Panc1 (cell line): ENCODE results near the gene DAZAP2. TPM values are rescaled to one million over a fixed set of nuclear protein-coding genes. Genes with fewer than 3 reads are reported as not detected.
A peak's percentile ranks its signal among the peaks of the same experiment; 100 is the strongest.

Experiments used
- ATAC-seq: fragments of 200-7000 bp; cut with Tn5 transposase; 2 replicates; pipeline ENCODE4 v1.9.1; 2020; ENCODE audit warnings: mild to moderate bottlenecking, moderate library complexity
- BruUV-seq: library from RNA; stranded (reverse); fragments of 400-500 nt; replicated peaks from 2 replicates; lab custom pipeline; 2021; lab: Mats Ljungman, UMichigan
- CTCF ChIA-PET: fragments of 300-600 bp; sonication (Branson Sonifier 250); formaldehyde crosslinking; loops from one replicate; lab custom pipeline; 2022; ENCODE audit warnings: antibody characterized with exemption; lab: Charles Lee
- POLR2A ChIA-PET: fragments of 300-600 bp; sonication (Branson Sonifier 250); formaldehyde crosslinking; loops from one replicate; lab custom pipeline; 2022; ENCODE audit warnings: antibody characterized with exemption; lab: Charles Lee
- DNase-seq: peaks from one replicate; pipeline ENCODE4 v3.0.0-alpha.2; 2010; ENCODE audit warnings: low read depth, low spot score
- H3K27ac ChIP-seq: 2 replicates; pipeline ENCODE4 v1.5.1; 2011; ENCODE audit warnings: mild to moderate bottlenecking, low read length, inconsistent platforms
- H3K27me3 ChIP-seq: fragments of 200-500 bp; sonication (Bioruptor generic); 2 replicates; pipeline ENCODE4 v1.6.0; 2014; ENCODE audit warnings: low read length, inconsistent platforms; ENCODE audit not compliant: control insufficient read depth, insufficient read depth
- H3K36me3 ChIP-seq: fragments of 200-500 bp; sonication (Bioruptor generic); 2 replicates; pipeline ENCODE4 v1.5.1; 2014; ENCODE audit warnings: inconsistent platforms, mild to moderate bottlenecking, low read length, moderate library complexity; ENCODE audit not compliant: control insufficient read depth, insufficient read depth
- H3K4me1 ChIP-seq: 2 replicates; pipeline ENCODE4 v1.5.1; 2011; ENCODE audit warnings: inconsistent platforms, mild to moderate bottlenecking, low read length, moderate library complexity; ENCODE audit not compliant: control insufficient read depth, insufficient read depth
- H3K4me3 ChIP-seq, 2 experiments: 2 replicates each; pipeline ENCODE4 v1.5.1; 2011 to 2012; ENCODE audit warnings: low read depth in 2 of 2, low read length in 2 of 2, mild to moderate bottlenecking in 2 of 2, inconsistent platforms in 1 of 2, moderate library complexity in 1 of 2
- H3K9me3 ChIP-seq: fragments of 200-500 bp; sonication (Bioruptor generic); 2 replicates; pipeline ENCODE4 v1.5.1; 2014; ENCODE audit warnings: low read depth, mild to moderate bottlenecking, inconsistent platforms, low read length, moderate library complexity; ENCODE audit not compliant: control insufficient read depth, insufficient read depth
- CTCF ChIP-seq: fragments of 450-650 bp; IDR thresholded peaks from 2 replicates; pipeline ENCODE4 v1.5.1; 2017; ENCODE audit warnings: mild to moderate bottlenecking
- POLR2AphosphoS5 ChIP-seq: IDR thresholded peaks from 2 replicates; pipeline ENCODE4 v1.6.1; 2012; ENCODE audit warnings: mild to moderate bottlenecking, low read depth, low read length, moderate library complexity
- REST ChIP-seq, 2 experiments: IDR thresholded peaks; 2 replicates each; pipeline ENCODE4 v1.6.1; 2011 to 2012; ENCODE audit warnings: low read depth in 2 of 2, control low read depth in 1 of 2, low read length in 1 of 2, mild to moderate bottlenecking in 1 of 2, moderate library complexity in 1 of 2; ENCODE audit not compliant: insufficient read depth in 1 of 2
- SIN3A ChIP-seq: IDR thresholded peaks from 2 replicates; pipeline ENCODE4 v1.6.1; 2012; ENCODE audit warnings: low read depth, mild to moderate bottlenecking, low read length, moderate library complexity, borderline replicate concordance; ENCODE audit not compliant: insufficient read depth
- TCF7L2 ChIP-seq: IDR thresholded peaks from 2 replicates; pipeline ENCODE4 v1.6.1; 2011; ENCODE audit warnings: mild to moderate bottlenecking, low read depth, low read length, inconsistent platforms
- in situ Hi-C: cut with HindIII; loops from 2 replicates; pipeline ENCODE4 v1.10.0; 2016; ENCODE audit warnings: low sequenced_read_pairs, low pct_unique_long_range_greater_than_20kb
- intact Hi-C: fragments of 100-400 bp; cut with micrococcal nuclease; formaldehyde crosslinking; loops from one replicate; pipeline ENCODE4 v1.10.0; 2022; ENCODE audit not compliant: unreplicated experiment
- total RNA-seq: library from RNA; stranded (reverse); gene quantifications from one replicate; pipeline ENCODE4 v1.2.1, GENCODE V29; 2021; ENCODE audit not compliant: unreplicated experiment

Gene DAZAP2
- total RNA-seq, 1 experiment from 2014 or later, result 197 TPM

GRCh38 chr12:51217968-51218606 is 20.5 kb upstream of the DAZAP2 start, which contains the start of gene POU6F1:
Gene POU6F1 (minus strand): TSS chr12:51218062. CDS start chr12:51206836, 11,226 bp downstream.
- ATAC-seq (peak; percentile 91), DNase-seq (peak; percentile 25)
- Histone ChIP-seq H3K4me3 (peak within 1 kb of the TSS; percentile 52 to 85), H3K27ac (peak within 1 kb of the TSS; percentile 85), H3K27me3 (no peaks in the 10 kb centered on the region), H3K36me3 (no peaks in the 10 kb centered on the region), H3K4me1 (peaks cover 14% of the 10 kb centered on the region), H3K9me3 (no peaks in the 10 kb centered on the region)
- CTCF ChIA-PET, result interaction anchor here (0.6 to 1.5 kb wide), 6 partner anchors 12 to 803 kb away, joined by 7 to 12 read pairs (median 8); no protein-coding TSS in a partner anchor
- POLR2A ChIA-PET, result interaction anchor here (0.6 to 1.3 kb wide), 3 partner anchors 14 to 344 kb away, joined by 3 to 6 read pairs (median 3); no protein-coding TSS in a partner anchor
- TF ChIP-seq SIN3A, result no peak
- TF ChIP-seq REST (IDR thresholded peaks at IDR 0.05; ENCODE audit: insufficient read depth in 1 of 2, low read depth in 2 of 2, low read length in 1 of 2), result no peak
- peak; percentile 58; the same call in 1 of the 2 replicates for TF ChIP-seq CTCF
- BruUV-seq, result no TSS peak
- in situ Hi-C loops (no loop called here), intact Hi-C loops (loop anchor here (5.0 kb wide), 1 partner anchor 136 kb away; the partner anchor contains the start of gene CSRNP2)

- in situ Hi-C loops, result no loop called here
- BruUV-seq, result TSS peak; percentile 87
Observed at GRCh38 chr12:51218607-51219161, 19.9 kb upstream of the DAZAP2 start.

More at GRCh38 chr12:51218607-51219161, 19.9 kb upstream of the DAZAP2 start:
- Histone ChIP-seq H3K9me3 (no peaks in the 10 kb centered on the region), H3K4me1 (peaks cover 14% of the 10 kb centered on the region), H3K4me3 (peak overlapping the region; percentile 52 to 85), H3K36me3 (no peaks in the 10 kb centered on the region), H3K27me3 (no peaks in the 10 kb centered on the region), H3K27ac (peak overlapping the region; percentile 85)
- CTCF ChIA-PET, result interaction anchor here (0.6 to 1.5 kb wide), 4 partner anchors 12 to 58 kb away, joined by 7 to 12 read pairs (median 9); no protein-coding TSS in a partner anchor
- no peak for TF ChIP-seq TCF7L2
- TF ChIP-seq REST (IDR thresholded peaks at IDR 0.05; ENCODE audit: insufficient read depth in 1 of 2, low read depth in 2 of 2, low read length in 1 of 2), result no peak
- TF ChIP-seq POLR2AphosphoS5, result no peak
- no peak for TF ChIP-seq SIN3A
- TF ChIP-seq CTCF, result no peak
- intact Hi-C loops, result loop anchor here (5.0 kb wide), 1 partner anchor 136 kb away; the partner anchor contains the start of gene CSRNP2
- ATAC-seq (peak; percentile 41), DNase-seq (no peak)
- POLR2A ChIA-PET, result interaction anchor here (1.1 to 1.3 kb wide), 2 partner anchors 14 to 162 kb away, joined by 3 to 6 read pairs; no protein-coding TSS in a partner anchor
